Neural crest cell (in vitro differentiated cells): Measurements from ENCODE around the gene MCC. TPM values are rescaled to one million over a fixed set of nuclear protein-coding genes. Genes with fewer than 3 reads are reported as not detected.

Source experiments
- DNase-seq: peaks from one replicate; pipeline ENCODE4 v3.0.0; 2021; ENCODE audit warnings: low read depth, mixed read lengths, low spot score
- H3K27ac Mint-ChIP-seq: one replicate; pipeline ENCODE4 v1.8.0; 2021; ENCODE audit warnings: mild to moderate bottlenecking, mixed read lengths; ENCODE audit not compliant: unreplicated experiment
- H3K27me3 Mint-ChIP-seq: 2 replicates; pipeline ENCODE4 v1.8.0; 2021; ENCODE audit warnings: low read depth, mild to moderate bottlenecking, mixed read lengths
- H3K36me3 Mint-ChIP-seq: 2 replicates; pipeline ENCODE4 v1.8.0; 2021; ENCODE audit warnings: low read depth, mild to moderate bottlenecking, mixed read lengths
- H3K4me1 Mint-ChIP-seq: 2 replicates; pipeline ENCODE4 v1.8.0; 2021; ENCODE audit warnings: mixed read lengths
- H3K4me3 Mint-ChIP-seq: one replicate; pipeline ENCODE4 v1.8.0; 2021; ENCODE audit warnings: mild to moderate bottlenecking, mixed read lengths
- H3K9me3 Mint-ChIP-seq: 2 replicates; pipeline ENCODE4 v1.8.0; 2021; ENCODE audit warnings: mixed read lengths
- CTCF ChIP-seq: fragments of 200-600 bp; sonication (generic); conservative IDR thresholded peaks from 2 replicates; pipeline ENCODE4 v1.5.0; 2021; ENCODE audit warnings: antibody characterized with exemption, mild to moderate bottlenecking
- total RNA-seq: library from RNA; stranded (reverse); gene quantifications from 2 replicates; pipeline ENCODE4 v1.2.1, GENCODE V29; 2021

Gene MCC
- total RNA-seq, 1 donor from 2014 or later: 10.8 TPM

GRCh38 chr5:113152380-113152740 is 335.9 kb downstream of the MCC start:
- no peak for DNase-seq
- TF ChIP-seq CTCF: no peak
- Mint-ChIP-seq H3K4me3 (no peak overlapping the region), H3K27ac (no peak overlapping the region), H3K27me3 (peaks cover 9% of the 10 kb centered on the region), H3K4me1 (peaks cover 31% of the 10 kb centered on the region), H3K9me3 (no peaks in the 10 kb centered on the region), H3K36me3 (no peaks in the 10 kb centered on the region)

GRCh38 chr5:113151641-113152379 is 336.4 kb downstream of the MCC start:
- Mint-ChIP-seq H3K36me3 (no peaks in the 10 kb centered on the region), H3K4me3 (no peak overlapping the region), H3K27ac (no peak overlapping the region), H3K27me3 (peaks cover 11% of the 10 kb centered on the region), H3K9me3 (no peaks in the 10 kb centered on the region), H3K4me1 (peaks cover 32% of the 10 kb centered on the region)
- no peak for TF ChIP-seq CTCF
- no peak for DNase-seq

GRCh38 chr5:113150821-113151220 is 337.4 kb downstream of the MCC start:
- no peak overlapping the region for H3K27ac Mint-ChIP-seq
- peaks cover 32% of the 10 kb centered on the region for H3K4me1 Mint-ChIP-seq
- H3K27me3 Mint-ChIP-seq: peaks cover 11% of the 10 kb centered on the region
- no peaks in the 10 kb centered on the region for H3K9me3 Mint-ChIP-seq
- no peak overlapping the region for H3K4me3 Mint-ChIP-seq
- no peak for TF ChIP-seq CTCF
- DNase-seq: no peak
- H3K36me3 Mint-ChIP-seq: no peaks in the 10 kb centered on the region

- Mint-ChIP-seq H3K4me3 (no peak overlapping the region), H3K27ac (no peak overlapping the region), H3K4me1 (peaks cover 32% of the 10 kb centered on the region), H3K36me3 (no peaks in the 10 kb centered on the region), H3K27me3 (peaks cover 11% of the 10 kb centered on the region), H3K9me3 (no peaks in the 10 kb centered on the region)
- DNase-seq: no peak
- TF ChIP-seq CTCF: no peak
These were observed 338.0 kb downstream of the MCC start for GRCh38 chr5:113150221-113150620.

- no peak overlapping the region for H3K4me3 Mint-ChIP-seq
- no peak for DNase-seq
- TF ChIP-seq CTCF: no peak
- H3K4me1 Mint-ChIP-seq: peaks cover 23% of the 10 kb centered on the region
- no peak overlapping the region for H3K27ac Mint-ChIP-seq
- H3K27me3 Mint-ChIP-seq: peaks cover 4% of the 10 kb centered on the region
- peaks cover 3% of the 10 kb centered on the region for H3K36me3 Mint-ChIP-seq
- no peaks in the 10 kb centered on the region for H3K9me3 Mint-ChIP-seq
These were observed 340.7 kb downstream of the MCC start for GRCh38 chr5:113147537-113147936.
